Fibroblast of lung (primary cell): ENCODE data around the gene RNF11. TPM values are rescaled to one million over a fixed set of nuclear protein-coding genes. Genes with fewer than 3 reads are reported as not detected.

ENCODE experiments used
- DNase-seq, 2 donors: peaks; one replicate each; pipeline versions ENCODE4 v3.0.0 to v3.0.0-alpha.2; 2010; ENCODE audit warnings: low read depth in 2 of 2
- H2AFZ ChIP-seq: 2 replicates; pipeline ENCODE4 v1.5.1; 2012; ENCODE audit warnings: low read length, control low read depth, inconsistent platforms
- H3K27ac ChIP-seq: 2 replicates; pipeline ENCODE4 v1.5.1; 2011; ENCODE audit warnings: low read length, control low read depth; ENCODE audit not compliant: insufficient read depth
- H3K27me3 ChIP-seq: 2 replicates; pipeline ENCODE4 v1.5.1; 2011; ENCODE audit warnings: mild to moderate bottlenecking, low read length; ENCODE audit not compliant: control insufficient read depth, insufficient read depth
- H3K36me3 ChIP-seq: 2 replicates; pipeline ENCODE4 v1.5.1; 2011; ENCODE audit warnings: low read length; ENCODE audit not compliant: control insufficient read depth, insufficient read depth
- H3K4me1 ChIP-seq: 2 replicates; pipeline ENCODE4 v1.5.1; 2011; ENCODE audit warnings: low read length; ENCODE audit not compliant: control insufficient read depth, insufficient read depth; ENCODE audit errors: extremely low read depth
- H3K4me2 ChIP-seq: 2 replicates; pipeline ENCODE4 v1.5.1; 2011; ENCODE audit warnings: low read length, control low read depth; ENCODE audit not compliant: insufficient read depth; ENCODE audit errors: extremely low read depth
- H3K4me3 ChIP-seq, 4 experiments: fragments of 200-600 bp in 1 of 4; sonication (generic) in 1 of 4; replicated peaks in 1 of 4; 2 replicates each; pipeline ENCODE4 v1.5.1; 2011 to 2016; ENCODE audit warnings: low read length in 4 of 4, low read depth in 3 of 4, mild to moderate bottlenecking in 3 of 4, control low read depth in 2 of 4, inconsistent platforms in 1 of 4, mixed read lengths in 1 of 4; ENCODE audit not compliant: insufficient read depth in 1 of 4; ENCODE audit errors: control extremely low read depth in 1 of 4
- H3K79me2 ChIP-seq: 2 replicates; pipeline ENCODE4 v1.5.1; 2012; ENCODE audit warnings: mild to moderate bottlenecking, low read length, inconsistent platforms; ENCODE audit not compliant: control insufficient read depth, insufficient read depth
- H3K9ac ChIP-seq: 2 replicates; pipeline ENCODE4 v1.5.1; 2011; ENCODE audit warnings: mild to moderate bottlenecking, low read length, control low read depth; ENCODE audit not compliant: insufficient read depth
- H3K9me3 ChIP-seq: 2 replicates; pipeline ENCODE4 v1.5.1; 2012; ENCODE audit warnings: low read depth, low read length; ENCODE audit not compliant: control insufficient read depth, insufficient read depth
- H4K20me1 ChIP-seq: 2 replicates; pipeline ENCODE4 v1.5.1; 2011; ENCODE audit warnings: low read length; ENCODE audit not compliant: control insufficient read depth, insufficient read depth; ENCODE audit errors: extremely low read depth
- EZH2 ChIP-seq: IDR thresholded peaks from 2 replicates; pipeline ENCODE4 v1.5.1; 2012; ENCODE audit warnings: low read length, control low read depth, mild to moderate bottlenecking; ENCODE audit errors: missing control alignments
- polyA plus RNA-seq, 2 donors: library from polyadenylated mRNA; depleted of rRNA in 1 of 2; stranded (reverse) in 1 of 2; unstranded in 1 of 2; fragments of >200 nt; gene quantifications; 2 replicates each; pipeline ENCODE4 v1.2.1, GENCODE V29; 2011 to 2012; ENCODE audit warnings: missing spikeins in 1 of 2
- total RNA-seq: library from RNA; depleted of rRNA; stranded (reverse); fragments of >200 nt; gene quantifications from 2 replicates; pipeline ENCODE4 v1.2.1, GENCODE V29; 2014
- TF ChIP-seq, protein P1 (sequence below), 2 donors: IDR thresholded peaks in 1 of 2; conservative IDR thresholded peaks in 1 of 2; 1 replicate in 1 of 2; 2 replicates in 1 of 2; pipeline ENCODE4 v1.5.1; 2011 to 2012; ENCODE audit warnings: low read length in 2 of 2, control low read depth in 1 of 2, inconsistent platforms in 1 of 2, low read depth in 1 of 2, mild to moderate bottlenecking in 1 of 2

RNF11 gene
- total and polyA plus RNA-seq, 2 donors (not counting 1 experiment from before 2014, with no cell fraction given) = 116 to 209 TPM

- no peaks in the 10 kb centered on the region for H4K20me1 ChIP-seq
Measured at GRCh38 chr1:51190961-51191360, 45.1 kb upstream of the RNF11 start.

GRCh38 chr1:51192213-51192843 lies 43.7 kb upstream of the RNF11 start:
- no peaks in the 10 kb centered on the region for H3K9me3 ChIP-seq
- H3K27me3 ChIP-seq = no peaks in the 10 kb centered on the region
- no peak overlapping the region for H3K27ac ChIP-seq
- no peaks in the 10 kb centered on the region for H3K4me1 ChIP-seq
- no peaks in the 10 kb centered on the region for H3K36me3 ChIP-seq
- no peaks in the 10 kb centered on the region for H4K20me1 ChIP-seq
- TF ChIP-seq, protein P1, sequence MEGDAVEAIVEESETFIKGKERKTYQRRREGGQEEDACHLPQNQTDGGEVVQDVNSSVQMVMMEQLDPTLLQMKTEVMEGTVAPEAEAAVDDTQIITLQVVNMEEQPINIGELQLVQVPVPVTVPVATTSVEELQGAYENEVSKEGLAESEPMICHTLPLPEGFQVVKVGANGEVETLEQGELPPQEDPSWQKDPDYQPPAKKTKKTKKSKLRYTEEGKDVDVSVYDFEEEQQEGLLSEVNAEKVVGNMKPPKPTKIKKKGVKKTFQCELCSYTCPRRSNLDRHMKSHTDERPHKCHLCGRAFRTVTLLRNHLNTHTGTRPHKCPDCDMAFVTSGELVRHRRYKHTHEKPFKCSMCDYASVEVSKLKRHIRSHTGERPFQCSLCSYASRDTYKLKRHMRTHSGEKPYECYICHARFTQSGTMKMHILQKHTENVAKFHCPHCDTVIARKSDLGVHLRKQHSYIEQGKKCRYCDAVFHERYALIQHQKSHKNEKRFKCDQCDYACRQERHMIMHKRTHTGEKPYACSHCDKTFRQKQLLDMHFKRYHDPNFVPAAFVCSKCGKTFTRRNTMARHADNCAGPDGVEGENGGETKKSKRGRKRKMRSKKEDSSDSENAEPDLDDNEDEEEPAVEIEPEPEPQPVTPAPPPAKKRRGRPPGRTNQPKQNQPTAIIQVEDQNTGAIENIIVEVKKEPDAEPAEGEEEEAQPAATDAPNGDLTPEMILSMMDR (conservative IDR thresholded peaks at IDR 0.05 in 1 of 2, IDR thresholded peaks at IDR 0.05 in 1 of 2; ENCODE audit: low read depth in 1 of 2, low read length in 2 of 2) = peak; percentile 82 to 83
- no peak for TF ChIP-seq EZH2
- no peak overlapping the region for H3K9ac ChIP-seq
- no peak overlapping the region for H2AFZ ChIP-seq
- DNase-seq = peak; percentile 70 to 82
- H3K4me2 ChIP-seq = no peak overlapping the region
- no peak overlapping the region for H3K4me3 ChIP-seq
- H3K79me2 ChIP-seq = no peaks in the 10 kb centered on the region

More at GRCh38 chr1:51190961-51191360, 45.1 kb upstream of the RNF11 start:
- no peak overlapping the region for H3K4me3 ChIP-seq
- H3K4me2 ChIP-seq = no peak overlapping the region
- H3K9me3 ChIP-seq = no peaks in the 10 kb centered on the region
- no peak overlapping the region for H2AFZ ChIP-seq
- no peaks in the 10 kb centered on the region for H3K27me3 ChIP-seq
- TF ChIP-seq EZH2 = no peak
- TF ChIP-seq, protein P1 (conservative IDR thresholded peaks at IDR 0.05 in 1 of 2, IDR thresholded peaks at IDR 0.05 in 1 of 2; ENCODE audit: low read depth in 1 of 2, low read length in 2 of 2) = no peak
- no peak for DNase-seq
- H3K4me1 ChIP-seq = no peaks in the 10 kb centered on the region
- no peak overlapping the region for H3K27ac ChIP-seq
- no peaks in the 10 kb centered on the region for H3K79me2 ChIP-seq
- H3K9ac ChIP-seq = no peak overlapping the region
- H3K36me3 ChIP-seq = no peaks in the 10 kb centered on the region

GRCh38 chr1:51193564-51193963 lies 42.5 kb upstream of the RNF11 start:
- H2AFZ ChIP-seq = no peak overlapping the region
- DNase-seq = no peak
- no peak overlapping the region for H3K9ac ChIP-seq
- H3K36me3 ChIP-seq = no peaks in the 10 kb centered on the region
- H4K20me1 ChIP-seq = no peaks in the 10 kb centered on the region
- H3K27ac ChIP-seq = no peak overlapping the region
- H3K27me3 ChIP-seq = no peaks in the 10 kb centered on the region
- no peak overlapping the region for H3K4me3 ChIP-seq
- TF ChIP-seq, protein P1 (conservative IDR thresholded peaks at IDR 0.05 in 1 of 2, IDR thresholded peaks at IDR 0.05 in 1 of 2; ENCODE audit: low read depth in 1 of 2, low read length in 2 of 2) = no peak
- no peak for TF ChIP-seq EZH2
- H3K4me1 ChIP-seq = no peaks in the 10 kb centered on the region
- H3K79me2 ChIP-seq = no peaks in the 10 kb centered on the region
- no peak overlapping the region for H3K4me2 ChIP-seq
- no peaks in the 10 kb centered on the region for H3K9me3 ChIP-seq
